GM12878 (cell line): ENCODE measurements around the gene CACYBP. TPM values are rescaled to one million over a fixed set of nuclear protein-coding genes. Genes with fewer than 3 reads are reported as not detected.

Experiments
- BCL11A ChIP-seq: IDR thresholded peaks from 2 replicates; pipeline ENCODE4 v1.6.1; 2011; ENCODE audit warnings: low read depth, low read length
- BRCA1 ChIP-seq: IDR thresholded peaks from 2 replicates; pipeline ENCODE4 v1.6.1; 2011; ENCODE audit warnings: low read depth, low read length, improper control_type of control experiment
- CEBPB ChIP-seq, 2 experiments: fragments of 150-350 bp in 1 of 2; IDR thresholded peaks; 2 replicates each; pipeline ENCODE4 v1.6.1; 2012 to 2014; ENCODE audit warnings: low read depth in 2 of 2, low read length in 2 of 2, borderline replicate concordance in 1 of 2, inconsistent platforms in 1 of 2
- ETV6 ChIP-seq, 2 experiments: fragments of 450-650 bp in 1 of 2; IDR thresholded peaks in 1 of 2; conservative IDR thresholded peaks in 1 of 2; 2 replicates each; pipeline ENCODE4 v1.6.1; 2014; ENCODE audit warnings: antibody characterized with exemption in 1 of 2, borderline replicate concordance in 1 of 2, low read depth in 1 of 2, mild to moderate bottlenecking in 1 of 2, moderate library complexity in 1 of 2
- JUNB ChIP-seq: IDR thresholded peaks from 2 replicates; pipeline ENCODE4 v1.6.1; 2016; ENCODE audit warnings: antibody characterized with exemption, mild to moderate bottlenecking
- MLLT1 ChIP-seq: fragments of 450-650 bp; IDR thresholded peaks from 2 replicates; pipeline ENCODE4 v1.6.1; 2016; ENCODE audit warnings: mild to moderate bottlenecking
- MYC ChIP-seq: IDR thresholded peaks from 2 replicates; pipeline ENCODE4 v1.6.1; 2011; ENCODE audit warnings: mild to moderate bottlenecking, low read length, moderate library complexity, inconsistent platforms; ENCODE audit not compliant: insufficient read depth, insufficient replicate concordance, insufficient read length, severe bottlenecking
- NFYB ChIP-seq: IDR thresholded peaks from 2 replicates; pipeline ENCODE4 v1.6.1; 2011; ENCODE audit warnings: low read depth, mild to moderate bottlenecking, low read length, improper control_type of control experiment, moderate library complexity; ENCODE audit not compliant: insufficient read depth
- PKNOX1 ChIP-seq: fragments of 450-650 bp; IDR thresholded peaks from 2 replicates; pipeline ENCODE4 v1.6.1; 2016; ENCODE audit warnings: mild to moderate bottlenecking
- POLR2AphosphoS2 ChIP-seq: IDR thresholded peaks from 2 replicates; pipeline ENCODE4 v1.6.1; 2011; ENCODE audit warnings: low read depth, mild to moderate bottlenecking, low read length, improper control_type of control experiment, moderate library complexity
- WRNIP1 ChIP-seq: IDR thresholded peaks from 2 replicates; pipeline ENCODE4 v1.6.1; 2011; ENCODE audit warnings: low read depth, low read length, improper control_type of control experiment, borderline replicate concordance
- ZBTB11 ChIP-seq: fragments of 450-650 bp; formaldehyde crosslinking; IDR thresholded peaks from 2 replicates; pipeline ENCODE4 v1.5.0; 2022; ENCODE audit warnings: mild to moderate bottlenecking, missing genetic modification characterization
- ZBTB40 ChIP-seq: fragments of 450-650 bp; IDR thresholded peaks from 2 replicates; pipeline ENCODE4 v1.6.1; 2016; ENCODE audit warnings: mild to moderate bottlenecking, moderate library complexity, borderline replicate concordance
- ZNF207 ChIP-seq: fragments of 450-650 bp; IDR thresholded peaks from 2 replicates; pipeline ENCODE4 v1.6.1; 2014; ENCODE audit warnings: antibody characterized with exemption, mild to moderate bottlenecking, borderline replicate concordance
- polyA plus RNA-seq, 11 experiments: library from polyadenylated mRNA; depleted of rRNA in 4 of 11; unstranded in 6 of 11; stranded (reverse) in 5 of 11; fragments of >200 nt; fragmentation: Nextera tagmentation in 4 of 11; fragmentation: Illumina TruSeq in 1 of 11; extraction: Ambion mirVana in 4 of 11; extraction: Trizol in 1 of 11; gene quantifications; 1 replicate in 1 of 11; 2 replicates in 10 of 11; pipeline versions ENCODE4 v1.2.1 to v1.2.3, GENCODE V29; 2011 to 2016; ENCODE audit warnings: inconsistent platforms in 2 of 11, missing spikeins in 2 of 11, low read depth in 1 of 11
- total RNA-seq, 4 experiments: library from RNA; depleted of rRNA in 3 of 4; stranded (reverse); fragments of >200 nt in 3 of 4; fragmentation: Illumina TruSeq in 1 of 4; extraction: Trizol in 1 of 4; gene quantifications; 2 replicates each; pipeline versions ENCODE4 v1.2.1 to v1.2.3, GENCODE V29; 2013 to 2021

CACYBP gene
- total and polyA plus RNA-seq, 10 of the 15 experiments (the other 5 are each of a cell fraction or from before 2014, with no cell fraction given): 77.7 to 488 (median 218) TPM

- TF ChIP-seq MLLT1 (no peak), ZNF207 (peak; percentile 93; the same call in 1 of the 2 replicates), BRCA1 (peak; percentile 73), NFYB (no peak), ETV6 (conservative IDR thresholded peaks at IDR 0.05 in 1 of 2, IDR thresholded peaks at IDR 0.05 in 1 of 2; ENCODE audit: borderline replicate concordance in 1 of 2, low read depth in 1 of 2) (no peak; a peak in 1 of 4 replicates), ZBTB11 (CRISPR knock-in tag) (no peak), WRNIP1 (0 out of 2 replicates have a peak, but pooled peaks have one; percentile 29), MYC (peak; percentile 53), JUNB (no peak), CEBPB (IDR thresholded peaks at IDR 0.05; ENCODE audit: borderline replicate concordance in 1 of 2, low read depth in 2 of 2, low read length in 2 of 2) (no peak), PKNOX1 (peak; percentile 52; the same call in 1 of the 2 replicates), ZBTB40 (peak; percentile 100), BCL11A (no peak), POLR2AphosphoS2 (peak; percentile 57; the same call in 1 of the 2 replicates)
These were observed 23.5 kb downstream of the CACYBP start, which contains the start of gene MRPS14 (continued) for GRCh38 chr1:175023043-175023921.
